H9 (cell line): ENCODE results near the gene PROCA1. TPM values are rescaled to one million over a fixed set of nuclear protein-coding genes. Genes with fewer than 3 reads are reported as not detected.

ENCODE experiments used
- DNase-seq: peaks from one replicate; pipeline ENCODE4 v3.0.0-alpha.2; 2017
- H2AFZ ChIP-seq: one replicate; pipeline ENCODE4 v1.6.1; 2013; ENCODE audit warnings: mild to moderate bottlenecking, low read length, control low read depth, moderate library complexity
- H2AK5ac ChIP-seq: 2 replicates; pipeline ENCODE4 v1.6.1; 2013; ENCODE audit warnings: low read length, control low read depth, mixed read lengths; ENCODE audit not compliant: insufficient read length
- H2BK120ac ChIP-seq: one replicate; pipeline ENCODE4 v1.6.1; 2013; ENCODE audit warnings: low read depth, mild to moderate bottlenecking, low read length, control low read depth, inconsistent platforms; ENCODE audit not compliant: poor library complexity, severe bottlenecking
- H2BK12ac ChIP-seq: 2 replicates; pipeline ENCODE4 v1.6.1; 2013; ENCODE audit warnings: low read length, control low read depth, mixed read lengths, low read depth; ENCODE audit not compliant: insufficient read length
- H2BK15ac ChIP-seq: 2 replicates; pipeline ENCODE4 v1.6.1; 2013; ENCODE audit warnings: low read depth, low read length, control low read depth
- H2BK20ac ChIP-seq: one replicate; pipeline ENCODE4 v1.6.1; 2013; ENCODE audit warnings: low read depth, mild to moderate bottlenecking, low read length, control low read depth, inconsistent platforms; ENCODE audit not compliant: poor library complexity, severe bottlenecking
- H2BK5ac ChIP-seq: 2 replicates; pipeline ENCODE4 v1.6.1; 2013; ENCODE audit warnings: low read length, control low read depth, mixed read lengths; ENCODE audit not compliant: insufficient read length
- H3K14ac ChIP-seq: 2 replicates; pipeline ENCODE4 v1.6.1; 2013; ENCODE audit warnings: low read length, control low read depth; ENCODE audit not compliant: insufficient read depth
- H3K18ac ChIP-seq: 2 replicates; pipeline ENCODE4 v1.6.1; 2013; ENCODE audit warnings: low read depth, mild to moderate bottlenecking, mixed read lengths, low read length, control low read depth; ENCODE audit not compliant: insufficient read length
- H3K23ac ChIP-seq: 2 replicates; pipeline ENCODE4 v1.6.1; 2013; ENCODE audit warnings: low read length, control low read depth, mixed read lengths, low read depth; ENCODE audit not compliant: insufficient read length
- H3K23me2 ChIP-seq: 2 replicates; pipeline ENCODE4 v1.6.1; 2013; ENCODE audit warnings: low read depth, mild to moderate bottlenecking, mixed read lengths, low read length, control low read depth; ENCODE audit not compliant: insufficient read length, poor library complexity, severe bottlenecking
- H3K27ac ChIP-seq: 2 replicates; pipeline ENCODE4 v1.5.1; 2013; ENCODE audit warnings: low read length, control low read depth, mixed read lengths, low read depth; ENCODE audit not compliant: insufficient read length
- H3K27me3 ChIP-seq: 2 replicates; pipeline ENCODE4 v1.6.1; 2013; ENCODE audit warnings: low read length, control low read depth, inconsistent platforms; ENCODE audit not compliant: insufficient read depth
- H3K4ac ChIP-seq: 2 replicates; pipeline ENCODE4 v1.6.1; 2013; ENCODE audit warnings: low read depth, mild to moderate bottlenecking, control low read depth, inconsistent platforms, low read length, moderate library complexity
- H3K4me1 ChIP-seq: 2 replicates; pipeline ENCODE4 v1.6.1; 2013; ENCODE audit warnings: low read length, control low read depth, inconsistent platforms; ENCODE audit not compliant: insufficient read depth
- H3K4me2 ChIP-seq: 2 replicates; pipeline ENCODE4 v1.6.1; 2013; ENCODE audit warnings: low read length, control low read depth, mixed read lengths; ENCODE audit not compliant: insufficient read length, insufficient read depth
- H3K56ac ChIP-seq: 2 replicates; pipeline ENCODE4 v1.6.1; 2013; ENCODE audit warnings: low read depth, mild to moderate bottlenecking, mixed read lengths, low read length, control low read depth; ENCODE audit not compliant: insufficient read length
- H3K79me1 ChIP-seq: 2 replicates; pipeline ENCODE4 v1.6.1; 2013; ENCODE audit warnings: low read depth, mild to moderate bottlenecking, moderate library complexity, low read length, control low read depth, inconsistent platforms; ENCODE audit not compliant: insufficient read depth, poor library complexity, severe bottlenecking
- H3K79me2 ChIP-seq: 2 replicates; pipeline ENCODE4 v1.6.1; 2013; ENCODE audit warnings: low read length, control low read depth, inconsistent platforms; ENCODE audit not compliant: insufficient read depth
- H3K9ac ChIP-seq: 2 replicates; pipeline ENCODE4 v1.6.1; 2013; ENCODE audit warnings: low read length, control low read depth, mixed read lengths; ENCODE audit not compliant: insufficient read length; ENCODE audit errors: extremely low read depth
- H3K9me3 ChIP-seq: one replicate; pipeline ENCODE4 v1.6.1; 2013; ENCODE audit warnings: low read depth, low read length, inconsistent platforms; ENCODE audit not compliant: control insufficient read depth
- H3T11ph ChIP-seq: one replicate; pipeline ENCODE4 v1.6.1; 2013; ENCODE audit warnings: mild to moderate bottlenecking, low read length, control low read depth, inconsistent platforms
- H4K20me1 ChIP-seq: one replicate; pipeline ENCODE4 v1.6.1; 2013; ENCODE audit not compliant: control insufficient read depth, insufficient read length, insufficient read depth
- H4K5ac ChIP-seq: 2 replicates; pipeline ENCODE4 v1.6.1; 2013; ENCODE audit warnings: low read depth, mild to moderate bottlenecking, mixed read lengths, low read length, control low read depth; ENCODE audit not compliant: insufficient read length
- H4K8ac ChIP-seq: replicated peaks from 2 replicates; pipeline ENCODE4 v1.6.1; 2013; ENCODE audit warnings: low read length, control low read depth, mixed read lengths, low read depth; ENCODE audit not compliant: insufficient read length
- H4K91ac ChIP-seq: 2 replicates; pipeline ENCODE4 v1.6.1; 2013; ENCODE audit warnings: low read depth, mild to moderate bottlenecking, moderate library complexity, mixed read lengths, low read length, control low read depth; ENCODE audit not compliant: insufficient read length
- H3K27ac Mint-ChIP-seq, 3 experiments: 2 replicates in 2 of 3; 3 replicates in 1 of 3; pipeline ENCODE4 v1.8.0; 2020 to 2021; ENCODE audit warnings: mixed read lengths in 3 of 3, mild to moderate bottlenecking in 1 of 3, moderate library complexity in 1 of 3
- H3K27me3 Mint-ChIP-seq: 2 replicates; pipeline ENCODE4 v1.8.0; 2021; ENCODE audit warnings: low read depth, mild to moderate bottlenecking, moderate library complexity, mixed read lengths
- H3K36me3 Mint-ChIP-seq, 3 experiments: 2 replicates in 2 of 3; 3 replicates in 1 of 3; pipeline ENCODE4 v1.8.0; 2020 to 2021; ENCODE audit warnings: low read depth in 3 of 3, mixed read lengths in 3 of 3; ENCODE audit not compliant: insufficient read depth in 1 of 3
- H3K4me1 Mint-ChIP-seq, 2 experiments: 2 replicates each; pipeline ENCODE4 v1.8.0; 2020; ENCODE audit warnings: mixed read lengths in 2 of 2
- H3K4me3 Mint-ChIP-seq, 2 experiments: 2 replicates in 1 of 2; 3 replicates in 1 of 2; pipeline ENCODE4 v1.8.0; 2020 to 2021; ENCODE audit warnings: mild to moderate bottlenecking in 2 of 2, mixed read lengths in 2 of 2, moderate library complexity in 1 of 2
- H3K9me3 Mint-ChIP-seq, 2 experiments: 2 replicates in 1 of 2; 3 replicates in 1 of 2; pipeline ENCODE4 v1.8.0; 2020; ENCODE audit warnings: mild to moderate bottlenecking in 2 of 2, mixed read lengths in 2 of 2, moderate library complexity in 1 of 2
- CTCF ChIP-seq: fragments of 200-600 bp; sonication (generic); conservative IDR thresholded peaks from 3 replicates; pipeline ENCODE4 v1.8.0; 2021; ENCODE audit warnings: antibody characterized with exemption, mild to moderate bottlenecking
- WGBS: extraction: QIAGEN DNeasy Blood & Tissue Kit; methylation state at CpG from one replicate; pipeline ENCODE4 v1.1.7; 2013; ENCODE audit warnings: missing lambda C conversion rate, low lambda C conversion rate, mixed read lengths; ENCODE audit not compliant: insufficient read length; ENCODE audit errors: extremely low coverage; 5-methylcytosine and 5-hydroxymethylcytosine counted together
- total RNA-seq: library from RNA; stranded (reverse); gene quantifications from 2 replicates; pipeline ENCODE4 v1.2.1, GENCODE V29; 2021

The PROCA1 gene
- total RNA-seq, 1 experiment from 2014 or later = 15.0 TPM

- H4K91ac ChIP-seq = no peak overlapping the region
- Mint-ChIP-seq H3K36me3 (peaks cover 41 to 71% (median 47%) of the 10 kb centered on the region in 3 experiments), H3K4me3 (peak overlapping the region in 1 of 2 experiments; percentile 35; a peak in 2 of 5 replicates), H3K4me1 (peaks cover 14 to 31% of the 10 kb centered on the region in 2 experiments), H3K9me3 (no peaks in the 10 kb centered on the region), H3K27ac (peak overlapping the region; percentile 48 to 87 (median 53); a peak in 4 of 7 replicates), H3K27me3 (no peaks in the 10 kb centered on the region; the same call in none of the 2 replicates)
- peak; percentile 99 for TF ChIP-seq CTCF
- H2BK12ac ChIP-seq = no peak overlapping the region
- H4K20me1 ChIP-seq = no peaks in the 10 kb centered on the region
- no peak overlapping the region for H4K8ac ChIP-seq
- H3K23ac ChIP-seq = no peak overlapping the region
- H3K9ac ChIP-seq = no peak overlapping the region
- H3K14ac ChIP-seq = no peak overlapping the region
- no peaks in the 10 kb centered on the region for H3K79me1 ChIP-seq
- no peak overlapping the region for H2BK5ac ChIP-seq
- peak; percentile 97 for DNase-seq
- no peak overlapping the region for H2BK120ac ChIP-seq
- no CpG with 5 or more reads among the region's 20 CpGs for WGBS
- no peak overlapping the region for H4K5ac ChIP-seq
- H3T11ph ChIP-seq = no peak overlapping the region
- H3K18ac ChIP-seq = no peak overlapping the region
- peaks cover 3% of the 10 kb centered on the region for H3K23me2 ChIP-seq
- H3K4ac ChIP-seq = no peak overlapping the region
- no peak overlapping the region for H2AFZ ChIP-seq
- H3K27ac ChIP-seq = no peak overlapping the region
- H3K56ac ChIP-seq = no peak overlapping the region
- H2AK5ac ChIP-seq = no peak overlapping the region
- no peak overlapping the region for H2BK20ac ChIP-seq
- no peak overlapping the region for H2BK15ac ChIP-seq
- H3K4me1 ChIP-seq = peaks cover 5% of the 10 kb centered on the region; the same call in 1 of the 2 replicates
- H3K79me2 ChIP-seq = peaks cover 8% of the 10 kb centered on the region; the same call in 1 of the 2 replicates
- H3K9me3 ChIP-seq = no peaks in the 10 kb centered on the region
- no peaks in the 10 kb centered on the region for H3K27me3 ChIP-seq
- no peak overlapping the region for H3K4me2 ChIP-seq
Measured at GRCh38 chr17:28750178-28751047, 38.7 kb upstream of the PROCA1 start.
